ENCODE results near the gene MAGI2. TPM values are rescaled to one million over a fixed set of nuclear protein-coding genes. Genes with fewer than 3 reads are reported as not detected.

The MAGI2 gene
- total RNA-seq, 1 experiment from 2014 or later, result 0.22 TPM

GRCh38 chr7:78704504-78704903 lies 749.0 kb downstream of the MAGI2 start:
- no peaks in the 10 kb centered on the region for H4K20me1 ChIP-seq (ENCODE audit: insufficient read depth)
- no peaks in the 10 kb centered on the region for H3K36me3 ChIP-seq (ENCODE audit: control insufficient read depth in 1 of 2, insufficient read depth in 2 of 2, low read length in 2 of 2)
- intact Hi-C loops (cut with micrococcal nuclease), result no loop called here
- no peaks in the 10 kb centered on the region for H3K4me1 ChIP-seq (ENCODE audit: control insufficient read depth in 1 of 2, insufficient read depth in 2 of 2, low read length in 2 of 2)
- DNase-seq (ENCODE audit: low read depth, low spot score) (no peak), ATAC-seq (no peak)
- H3K79me2 ChIP-seq (ENCODE audit: insufficient read depth, low read length), result no peaks in the 10 kb centered on the region
- no peak overlapping the region for H3K4me2 ChIP-seq (ENCODE audit: low read length)
- BruUV-seq (replicated peaks), result no TSS peak
- no peaks in the 10 kb centered on the region for H3K9me3 ChIP-seq (ENCODE audit: control insufficient read depth in 1 of 2, insufficient read depth in 1 of 2, low read depth in 1 of 2, low read length in 2 of 2)
- no peak overlapping the region for H3K9ac ChIP-seq (ENCODE audit: low read length)
- no peaks in the 10 kb centered on the region for H3K9me2 ChIP-seq (ENCODE audit: insufficient read depth)
- TF ChIP-seq SIN3A (IDR thresholded peaks at IDR 0.05; ENCODE audit: low read depth) (no peak), ZFX (IDR thresholded peaks at IDR 0.05) (no peak), SP1 (IDR thresholded peaks at IDR 0.05; ENCODE audit: low read depth) (no peak), CBX3 (IDR thresholded peaks at IDR 0.05; ENCODE audit: low read depth) (no peak), ATF3 (IDR thresholded peaks at IDR 0.05) (no peak), ZBTB33 (IDR thresholded peaks at IDR 0.05; ENCODE audit: extremely low read depth, insufficient replicate concordance, low read length) (no peak), EGR1 (IDR thresholded peaks at IDR 0.05; ENCODE audit: low read depth) (no peak), SRF (IDR thresholded peaks at IDR 0.05; ENCODE audit: low read depth) (no peak), CEBPB (IDR thresholded peaks at IDR 0.05; ENCODE audit: low read depth) (no peak), ELF1 (IDR thresholded peaks at IDR 0.05; ENCODE audit: borderline replicate concordance, low read depth) (no peak), RAD21 (IDR thresholded peaks at IDR 0.05; ENCODE audit: low read depth) (no peak), MAX (IDR thresholded peaks at IDR 0.05) (no peak), ZNF274 (IDR thresholded peaks at IDR 0.05; ENCODE audit: low read depth, low read length) (no peak), JUND (IDR thresholded peaks at IDR 0.05) (no peak), YY1 (IDR thresholded peaks at IDR 0.05; ENCODE audit: extremely low read depth, insufficient replicate concordance, low read depth, low read length) (no peak)
- no peak overlapping the region for H3K4me3 ChIP-seq (replicated peaks in 1 of 2; ENCODE audit: low read depth in 1 of 2, low read length in 2 of 2)
- ChIA-PET RAD21 (ENCODE audit: low non-redundant PET in 1 of 2, low total read pairs in 2 of 2, uncharacterized antibody in 2 of 2, unreplicated experiment in 2 of 2) (no interaction called here), CTCF (no interaction called here), POLR2A (no interaction called here)
- H3K27me3 ChIP-seq (ENCODE audit: insufficient read depth, low read length), result no peaks in the 10 kb centered on the region
- H3K27ac ChIP-seq (ENCODE audit: low read depth, low read length), result no peak overlapping the region
- no peak overlapping the region for H2AFZ ChIP-seq (ENCODE audit: low read depth, low read length, poor library complexity, severe bottlenecking)
